Stimulated activated CD8-positive, alpha-beta memory T cell treated with anti-CD3 and anti-CD28 coated beads, Interleukin-7, amount 100 ng/mL, for 48 hours (primary cell): ENCODE measurements around the gene NFIA.

Source experiments
- DNase-seq, 2 donors: peaks; one replicate each; pipeline ENCODE4 v3.0.0-alpha.2; 2020; ENCODE audit warnings: low read depth in 1 of 2; ENCODE audit errors: extremely low read depth in 1 of 2

Gene NFIA

DNA sequence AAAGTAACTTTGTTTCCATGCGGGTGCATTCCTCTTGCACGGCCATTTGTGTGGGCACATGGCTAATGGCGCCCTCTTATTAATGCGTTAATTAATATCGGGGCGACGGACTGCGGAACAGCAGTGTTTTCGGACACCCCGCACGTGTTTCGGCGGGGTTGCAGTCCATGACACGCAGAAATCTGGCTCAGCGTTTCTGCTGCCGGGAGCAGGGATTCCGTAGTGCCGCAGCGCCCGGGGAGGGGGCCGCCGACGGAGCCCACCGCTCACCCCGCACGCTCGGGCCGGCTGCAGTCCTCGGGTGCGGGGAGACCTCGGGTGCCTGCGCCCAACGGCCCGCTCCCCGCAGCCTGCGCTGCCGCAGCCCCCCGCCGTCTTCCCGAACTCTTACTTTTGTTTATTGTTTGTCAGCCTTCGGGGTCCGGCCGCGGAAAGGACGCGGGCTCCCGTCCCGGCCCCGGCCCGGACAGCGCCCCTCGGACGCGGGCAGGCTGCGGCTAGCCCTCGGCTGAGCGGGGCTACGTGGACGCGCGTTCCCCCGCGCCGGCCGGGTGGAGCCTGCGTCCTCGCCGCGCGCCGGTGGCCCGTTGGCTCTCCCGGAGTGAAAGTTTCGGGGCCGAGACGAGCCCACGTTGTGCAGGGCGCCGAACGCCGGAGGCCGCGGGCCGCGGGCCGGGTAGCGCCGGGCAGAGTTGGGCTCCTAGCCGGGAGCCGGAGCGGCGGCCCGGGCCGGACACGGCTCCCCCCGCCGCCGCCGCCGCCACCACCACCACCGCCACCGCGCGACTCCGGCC is 849 bp downstream of the NFIA start:
- no peak for DNase-seq

DNA sequence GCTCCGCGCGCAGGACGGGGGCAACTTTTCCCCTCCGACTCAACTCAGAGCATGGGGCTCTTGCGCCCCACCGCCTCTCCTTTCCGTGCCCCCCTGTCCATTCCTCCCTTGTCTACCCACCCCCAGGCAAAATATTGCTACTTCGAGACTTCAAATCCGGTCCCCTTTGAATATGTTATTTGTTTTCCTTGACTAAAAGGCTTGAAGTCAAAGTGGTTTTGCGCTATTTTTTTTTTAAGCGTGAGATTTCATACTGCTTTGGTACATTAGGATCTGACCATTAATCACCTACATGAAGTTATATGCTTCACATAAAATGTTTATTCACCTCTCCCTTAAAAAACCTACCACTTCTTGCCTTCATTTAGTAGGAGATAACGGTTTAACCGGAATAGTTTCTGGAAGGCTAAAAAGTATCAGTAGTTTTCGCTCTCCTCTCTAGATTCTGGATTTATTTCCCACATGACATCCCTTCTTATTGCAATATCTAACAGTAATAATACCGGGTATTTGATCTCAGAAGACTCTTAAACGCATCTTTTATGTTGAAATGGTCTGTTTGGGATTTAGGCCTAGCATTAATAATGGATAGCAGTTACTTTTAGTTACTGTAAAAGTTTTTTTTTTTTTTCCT is 1.6 kb downstream of the NFIA start:
- DNase-seq, result no peak

DNA sequence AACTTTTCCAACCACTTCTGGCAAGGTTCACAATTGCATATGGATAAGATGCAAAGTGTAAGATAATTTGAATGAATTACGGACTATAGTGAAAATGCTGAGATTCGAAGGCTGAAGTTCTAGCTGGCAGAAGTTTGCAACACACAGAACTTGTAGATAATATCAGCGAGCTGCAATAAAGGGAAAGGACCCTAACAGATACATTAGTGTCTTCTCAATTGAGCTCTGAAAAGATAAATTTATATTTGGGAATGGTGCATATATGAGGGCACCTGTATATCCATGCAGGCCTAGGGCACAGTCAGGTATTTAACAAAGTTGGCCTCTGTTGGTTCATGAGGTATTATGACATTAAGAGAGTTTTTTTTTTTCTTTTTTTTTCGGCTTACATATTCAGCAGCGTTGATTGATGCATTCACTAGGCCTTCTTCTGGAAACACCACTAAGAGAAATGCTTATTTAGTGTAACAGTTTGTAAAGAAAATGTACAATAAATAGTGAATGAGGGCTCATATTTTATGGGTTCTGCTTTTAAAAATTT is 2.2 kb downstream of the NFIA start:
- DNase-seq, result no peak

DNA sequence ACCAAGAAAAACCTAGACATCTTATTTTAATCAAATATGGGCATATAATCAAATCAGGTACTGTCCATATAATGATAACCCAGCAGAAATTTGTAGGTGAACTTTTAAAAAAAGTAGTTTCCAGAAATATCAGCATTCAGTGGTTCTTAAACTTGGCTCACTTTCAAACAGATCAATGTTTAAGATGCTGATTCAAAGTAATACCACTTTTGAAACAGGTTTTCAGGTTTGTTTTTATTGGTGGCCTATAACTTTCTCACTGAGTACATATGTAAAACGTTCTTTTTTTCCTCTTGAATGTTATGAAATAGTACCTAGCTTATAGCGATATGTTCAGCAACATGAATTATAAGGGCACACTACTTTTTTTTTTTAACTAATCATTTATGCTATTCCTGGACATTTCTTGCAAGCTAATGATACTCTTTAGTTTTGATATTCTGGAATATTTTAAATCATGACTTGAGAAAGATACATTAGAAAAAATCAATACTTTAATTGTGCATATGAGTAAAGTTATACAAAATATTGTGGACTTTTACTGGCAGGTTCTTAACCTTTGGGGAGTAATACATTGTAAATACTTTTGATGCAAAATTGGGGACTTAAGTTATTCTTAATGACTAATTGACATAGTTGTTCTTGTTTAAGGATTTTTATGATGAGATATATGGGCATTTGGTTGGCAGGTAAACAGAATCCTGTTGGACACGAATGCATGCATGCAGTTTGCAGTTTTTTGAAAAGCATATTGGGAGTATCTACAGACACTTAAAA is 3.0 kb downstream of the NFIA start:
- DNase-seq, result no peak

DNA sequence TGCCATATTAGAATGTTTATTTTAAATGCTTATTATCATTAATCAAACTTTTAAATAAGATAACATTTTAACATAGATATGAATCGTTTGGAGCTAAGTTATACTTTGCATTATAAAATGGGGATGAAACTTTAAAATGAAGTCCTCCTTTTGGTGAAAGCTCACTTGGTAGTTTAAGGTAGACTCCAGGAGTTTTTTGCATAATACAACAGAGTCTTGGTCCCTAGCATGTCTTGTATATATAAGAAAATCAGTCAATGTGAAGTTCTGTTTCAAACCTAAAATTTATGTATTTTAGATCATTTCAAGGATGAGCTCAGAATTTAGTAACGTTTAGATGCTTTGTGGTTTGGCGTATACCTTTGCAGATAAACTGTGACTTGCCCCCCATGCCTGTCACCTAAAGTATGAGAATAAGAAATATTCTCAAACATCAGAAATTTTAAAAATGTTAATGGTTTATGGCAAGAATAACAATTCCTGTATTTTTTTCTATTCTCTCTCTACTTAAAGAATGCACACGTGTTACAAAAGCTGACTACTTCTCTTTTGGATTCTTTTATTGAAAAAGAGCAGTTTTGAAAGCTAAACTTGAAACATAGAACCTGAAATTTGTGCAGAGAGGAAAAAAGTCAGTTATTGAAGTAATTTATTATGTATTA is 3.8 kb downstream of the NFIA start:
- no peak for DNase-seq

DNA sequence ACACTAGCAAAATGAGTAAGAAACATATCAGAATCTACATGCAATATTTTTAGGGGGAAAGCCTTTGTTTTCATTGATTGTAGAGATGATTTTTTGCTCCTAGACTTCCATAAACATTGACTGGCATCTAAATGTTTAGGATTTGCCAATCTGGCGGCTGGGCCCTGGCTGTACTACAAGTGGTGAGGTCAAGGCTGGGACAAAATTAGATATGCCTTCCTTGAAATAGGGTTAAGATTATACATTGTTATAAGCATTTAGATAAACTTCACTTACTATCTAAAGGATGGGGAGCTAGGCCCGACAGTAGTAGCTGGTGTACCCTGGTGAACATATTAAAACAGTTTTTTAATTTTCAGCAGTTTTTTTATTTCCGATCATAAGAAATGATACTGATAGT is 5.2 kb downstream of the NFIA start:
- DNase-seq, result no peak

DNA sequence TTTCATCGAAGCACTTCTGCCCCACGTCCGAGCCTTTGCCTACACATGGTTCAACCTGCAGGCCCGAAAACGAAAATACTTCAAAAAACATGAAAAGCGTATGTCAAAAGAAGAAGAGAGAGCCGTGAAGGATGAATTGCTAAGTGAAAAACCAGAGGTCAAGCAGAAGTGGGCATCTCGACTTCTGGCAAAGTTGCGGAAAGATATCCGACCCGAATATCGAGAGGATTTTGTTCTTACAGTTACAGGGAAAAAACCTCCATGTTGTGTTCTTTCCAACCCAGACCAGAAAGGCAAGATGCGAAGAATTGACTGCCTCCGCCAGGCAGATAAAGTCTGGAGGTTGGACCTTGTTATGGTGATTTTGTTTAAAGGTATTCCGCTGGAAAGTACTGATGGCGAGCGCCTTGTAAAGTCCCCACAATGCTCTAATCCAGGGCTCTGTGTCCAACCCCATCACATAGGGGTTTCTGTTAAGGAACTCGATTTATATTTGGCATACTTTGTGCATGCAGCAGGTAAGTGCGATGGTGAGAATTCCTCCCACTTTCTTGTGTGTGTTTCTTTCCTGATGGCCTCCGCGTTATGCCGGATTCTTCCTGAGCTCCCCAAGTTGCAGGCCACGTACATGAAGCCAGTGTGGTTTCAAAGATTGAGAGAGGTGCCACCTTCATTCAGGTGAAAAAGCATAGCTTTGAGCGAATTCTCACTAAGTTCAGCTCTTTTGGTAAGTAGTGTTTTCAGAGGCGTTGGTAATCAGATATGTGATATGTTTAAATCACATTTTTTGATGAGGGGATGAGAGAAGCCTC is 6.0 kb downstream of the NFIA start:
- DNase-seq, result no peak

DNA sequence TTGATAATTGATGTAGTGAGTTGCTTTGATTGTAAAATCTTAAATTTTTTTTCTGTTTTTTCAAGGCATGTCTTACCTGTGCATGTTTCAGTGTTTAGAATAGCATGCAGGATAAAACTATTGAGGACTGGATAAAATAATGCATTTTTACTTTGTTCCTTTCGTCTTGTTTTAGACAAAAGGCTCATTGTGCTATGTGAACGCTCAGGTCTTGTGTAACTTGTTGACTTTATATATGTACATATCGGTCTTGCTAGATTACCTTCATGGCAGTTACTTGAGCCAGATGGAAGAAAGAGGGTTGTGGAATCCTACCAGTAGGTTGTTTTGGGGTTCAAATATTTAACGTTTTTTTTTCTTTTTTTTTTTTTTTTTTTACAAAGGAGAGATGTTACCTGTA is 7.0 kb downstream of the NFIA start:
- DNase-seq, result no peak

DNA sequence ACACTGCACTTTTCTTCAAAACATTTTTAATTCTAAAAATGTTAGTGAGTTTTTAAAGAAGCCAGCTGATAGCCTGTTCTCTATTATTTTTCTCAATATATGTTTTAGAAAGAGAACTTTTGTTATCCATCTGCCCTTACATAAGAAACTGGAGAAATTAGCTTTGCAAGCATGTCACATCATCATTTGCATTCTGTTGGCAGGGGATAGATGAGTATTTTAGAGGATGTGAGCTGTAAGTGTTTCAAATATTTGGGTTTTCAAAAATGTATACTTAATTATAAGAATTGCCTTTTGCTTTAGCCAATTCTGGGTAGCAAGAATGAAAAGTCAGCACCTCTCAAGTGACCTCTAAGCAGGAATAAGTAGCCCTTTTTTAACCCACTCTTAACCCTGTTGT is 7.4 kb downstream of the NFIA start:
- DNase-seq, result no peak

DNA sequence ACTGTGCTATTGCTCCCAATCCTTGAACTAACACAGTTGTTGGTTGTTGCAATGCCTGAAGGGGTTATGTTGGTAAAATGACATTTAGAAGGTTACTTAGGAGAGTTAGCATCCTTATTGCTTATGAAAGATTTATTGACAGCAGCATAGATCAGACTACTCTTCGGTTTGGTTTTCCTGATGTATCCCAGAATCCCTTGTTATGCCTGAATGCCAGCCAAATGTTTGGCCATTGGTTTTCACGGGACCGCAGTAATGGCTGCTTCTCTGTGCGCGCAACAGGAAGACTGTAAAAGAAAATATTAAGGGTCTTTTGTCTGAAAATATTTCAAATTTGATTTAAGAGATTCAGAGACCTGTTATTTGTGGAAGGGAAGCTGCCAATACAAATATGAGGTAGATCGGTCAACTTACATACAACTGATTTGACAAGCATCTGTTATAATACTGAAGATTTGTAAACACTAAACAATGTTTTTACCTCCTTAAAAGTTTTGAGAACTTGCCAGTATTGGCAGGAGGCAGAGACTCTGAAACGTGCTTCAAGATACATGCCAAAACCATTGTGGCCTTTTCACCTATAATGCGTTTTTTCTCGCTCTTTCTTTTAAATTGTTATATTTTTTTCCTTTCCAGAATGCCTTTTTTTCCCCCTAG is 8.3 kb downstream of the NFIA start:
- DNase-seq, result no peak

DNA sequence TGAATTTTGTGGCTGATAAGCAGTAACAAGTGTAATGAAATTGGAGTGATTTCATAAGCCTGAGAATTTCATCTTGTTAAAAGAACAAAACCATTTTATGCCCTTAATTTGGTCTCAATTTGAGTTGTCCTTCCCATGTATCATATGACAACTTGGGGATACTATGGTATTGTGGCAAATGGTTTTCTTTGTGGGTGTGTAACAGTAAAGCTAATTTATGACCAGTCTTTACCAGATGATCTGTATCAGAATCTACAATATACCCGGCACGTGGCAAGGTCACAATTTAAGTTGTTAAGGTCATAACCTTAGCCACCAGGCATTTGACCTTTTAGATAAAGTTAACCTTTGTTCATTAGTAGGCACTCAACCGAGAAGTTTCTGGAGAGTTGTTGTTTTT is 9.1 kb downstream of the NFIA start:
- no peak for DNase-seq

DNA sequence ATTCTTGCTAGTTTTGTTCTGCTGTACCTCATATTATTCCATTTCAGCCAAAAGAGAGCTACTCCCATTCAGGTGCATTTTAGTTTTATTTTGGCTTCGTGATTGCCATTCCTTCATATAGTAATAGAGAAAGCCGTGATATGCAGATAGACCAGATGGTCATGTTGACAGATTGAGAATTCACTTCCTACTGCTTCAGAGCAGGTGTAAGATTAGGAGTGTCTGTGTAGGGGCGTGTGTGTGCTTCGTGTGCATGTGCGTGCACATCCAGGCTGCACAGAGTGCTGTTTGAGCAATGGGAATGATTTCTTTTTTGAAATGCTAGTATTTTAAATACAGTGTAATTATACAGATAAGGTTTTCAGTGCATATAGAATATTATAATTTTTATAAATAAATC is 10.3 kb downstream of the NFIA start:
- DNase-seq, result no peak

DNA sequence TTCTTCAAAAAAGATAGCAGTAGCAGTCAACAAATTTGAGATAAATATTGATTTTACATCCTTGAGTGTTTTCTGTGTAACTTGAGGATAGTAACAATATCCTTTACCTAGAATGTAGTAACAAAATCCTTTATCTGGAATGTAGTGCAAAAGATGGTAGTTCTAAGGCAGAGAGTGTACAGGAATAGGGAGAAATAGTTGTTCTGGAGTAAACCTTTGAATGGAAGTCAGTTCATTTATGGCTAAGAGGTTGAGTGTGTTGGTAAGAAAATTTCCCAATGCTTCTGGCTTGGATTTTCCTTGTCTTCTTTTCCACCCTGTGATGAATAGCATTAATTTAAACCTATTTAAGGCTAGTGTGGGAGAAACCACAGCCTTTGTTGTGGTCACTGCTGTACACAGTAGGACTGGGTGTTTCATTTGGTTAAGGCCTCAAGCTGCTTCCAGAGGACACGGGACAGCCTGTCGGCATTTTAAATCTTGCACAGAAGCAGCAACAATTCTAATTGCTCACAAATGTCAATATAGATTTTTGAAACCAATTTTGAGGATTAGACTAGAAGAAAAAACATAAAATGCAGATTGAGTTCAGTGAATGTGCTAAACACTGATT is 11.3 kb downstream of the NFIA start:
- DNase-seq, result no peak

DNA sequence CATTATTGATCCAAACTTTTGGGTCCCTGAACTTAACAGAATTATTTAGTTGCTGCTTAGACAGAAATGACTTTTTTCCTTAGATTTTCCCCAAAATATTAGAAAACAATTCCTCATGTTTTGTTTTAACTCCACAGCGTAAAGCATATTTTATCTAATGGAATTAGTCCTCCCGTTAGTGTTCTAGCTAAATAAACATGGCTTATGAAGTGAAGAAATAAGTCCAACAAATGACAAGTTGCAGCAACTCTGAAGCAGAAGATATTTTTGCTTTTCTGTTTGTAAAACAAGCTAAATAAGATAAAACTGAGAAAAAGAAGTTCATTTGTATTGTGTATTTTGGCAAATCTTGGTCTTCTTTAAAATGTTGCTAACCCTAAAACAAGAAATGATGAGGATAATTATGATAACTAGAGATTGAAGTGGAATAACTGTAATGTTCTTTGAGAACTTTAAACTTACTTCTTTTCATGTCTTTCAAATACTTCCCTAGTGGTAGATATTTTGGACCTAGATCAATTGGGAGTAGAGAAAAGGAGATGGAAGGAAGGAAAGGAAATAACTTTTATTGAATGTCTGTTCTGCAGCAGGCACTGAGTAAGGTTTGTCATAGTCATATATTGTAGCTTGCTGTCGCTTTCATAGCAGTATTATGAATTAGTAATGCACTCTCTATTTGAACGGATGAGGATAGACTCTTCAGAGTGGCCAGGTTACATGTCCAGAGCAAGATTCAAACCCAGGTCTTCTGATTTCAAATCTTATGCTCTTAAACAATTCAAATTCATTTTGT is 12.5 kb downstream of the NFIA start:
- no peak for DNase-seq

DNA sequence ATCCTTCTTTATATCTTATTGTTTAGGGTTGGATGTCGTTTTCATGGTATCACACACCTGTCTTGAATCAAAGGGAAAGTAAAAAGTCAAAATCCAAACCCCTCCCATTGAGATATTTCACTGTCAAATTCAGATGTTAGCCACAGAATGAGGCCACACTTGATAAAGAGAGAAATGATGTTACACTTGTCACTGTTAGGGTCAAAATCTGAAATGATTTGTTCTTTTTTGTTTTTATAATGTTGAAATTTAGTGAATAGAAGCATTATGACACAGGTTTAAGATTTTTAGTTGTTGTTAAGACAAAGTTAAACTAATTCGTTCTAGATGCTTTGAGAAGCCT is 13.1 kb downstream of the NFIA start:
- no peak for DNase-seq

DNA sequence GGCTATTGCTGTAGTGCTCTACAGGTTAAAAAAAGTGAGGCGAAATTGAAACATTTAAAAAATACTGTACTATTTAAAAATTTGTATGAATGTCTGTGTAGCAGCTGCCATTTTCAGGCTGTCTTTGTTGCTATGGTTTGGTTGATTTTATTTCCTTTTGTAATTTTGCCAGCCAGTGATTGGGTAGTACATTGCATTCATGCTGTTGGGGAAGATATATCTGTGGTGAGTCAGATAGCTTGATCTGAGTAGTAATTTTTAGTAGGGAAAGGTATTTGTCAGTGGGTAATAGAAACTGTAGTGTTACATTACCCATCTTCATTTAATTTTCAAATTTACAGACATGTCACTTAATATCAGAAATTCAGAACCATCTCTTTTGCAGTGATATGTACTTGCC is 15.0 kb downstream of the NFIA start:
- DNase-seq, result no peak

DNA sequence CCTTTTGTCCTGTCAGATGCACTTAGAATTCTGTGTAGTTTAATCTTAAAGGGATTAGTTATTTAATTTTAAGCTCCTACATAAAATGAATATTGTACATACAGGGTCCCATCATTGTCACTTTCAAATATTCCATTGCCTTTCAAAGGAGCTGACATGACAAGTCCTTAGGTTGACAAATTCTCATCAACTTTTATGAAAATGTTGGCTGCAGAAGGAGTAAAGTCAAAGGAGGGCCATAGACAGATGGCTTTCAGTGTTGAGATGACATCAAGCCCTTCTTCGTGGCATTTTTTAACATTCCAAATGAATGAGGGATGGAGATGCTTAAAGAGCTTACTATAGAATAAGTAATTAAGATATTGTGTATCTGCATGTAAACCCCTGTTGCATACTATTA is 15.4 kb downstream of the NFIA start:
- no peak for DNase-seq

DNA sequence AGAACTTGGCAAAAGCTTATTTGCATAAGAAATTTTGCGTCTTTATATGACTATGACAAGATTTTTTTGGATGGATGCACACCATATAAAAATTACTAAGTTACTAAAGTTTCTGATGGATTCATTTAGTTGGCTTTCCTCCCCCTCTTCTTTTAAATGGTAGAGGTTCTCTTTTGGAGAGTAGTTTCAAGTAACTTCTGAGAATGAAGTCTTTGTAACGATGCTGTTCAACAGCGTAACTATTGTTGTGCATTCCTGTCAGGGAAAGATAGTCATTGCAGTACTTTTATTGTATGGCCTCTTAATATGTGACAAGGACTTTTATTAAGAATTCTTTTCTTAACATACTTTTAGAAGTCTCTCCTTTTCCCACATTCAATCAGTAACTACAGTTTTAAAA is 16.0 kb downstream of the NFIA start:
- no peak for DNase-seq
